H1 (cell line): ENCODE results near the gene CNOT10. TPM values are rescaled to one million over a fixed set of nuclear protein-coding genes. Genes with fewer than 3 reads are reported as not detected.
"Not testable (repeated sequence)": the region's sequence is repeated elsewhere in the genome, so short reads cannot be mapped to it uniquely, and the experiment has no call there.

Experiments
- CTCF ChIA-PET: fragments of 300-600 bp; sonication (Branson Sonifier 250); formaldehyde crosslinking; loops from one replicate; lab custom pipeline; 2021; ENCODE audit not compliant: partially characterized antibody; lab: Charles Lee
- POLR2A ChIA-PET: fragments of 300-600 bp; sonication (Branson Sonifier 250); formaldehyde crosslinking; loops from one replicate; lab custom pipeline; 2021; ENCODE audit warnings: inconsistent platforms; ENCODE audit not compliant: partially characterized antibody; lab: Charles Lee
- DNase-seq, 2 experiments: peaks; one replicate each; pipeline versions ENCODE4 v3.0.0 to v3.0.0-alpha.2; 2010 to 2022; ENCODE audit warnings: low spot score in 2 of 2, low read depth in 1 of 2, mixed read lengths in 1 of 2
- FAIRE-seq: peaks from 2 replicates; lab custom pipeline; 2011; peaks lifted over from hg19 to GRCh38; lab: Jason Lieb, UNC
- H2AFZ ChIP-seq: 2 replicates; pipeline ENCODE4 v1.8.1; 2012; ENCODE audit warnings: low read length, inconsistent platforms
- H2AK5ac ChIP-seq: 2 replicates; pipeline ENCODE4 v1.6.1; 2013; ENCODE audit warnings: low read depth, low read length
- H2BK120ac ChIP-seq: replicated peaks from 2 replicates; pipeline ENCODE3; 2013; ENCODE audit warnings: low read depth, low read length, inconsistent platforms
- H2BK12ac ChIP-seq: 2 replicates; pipeline ENCODE4 v1.6.1; 2013; ENCODE audit warnings: low read depth, low read length
- H2BK15ac ChIP-seq: 2 replicates; pipeline ENCODE4 v1.6.1; 2013; ENCODE audit warnings: low read length
- H2BK20ac ChIP-seq: 2 replicates; pipeline ENCODE4 v1.6.1; 2013; ENCODE audit warnings: low read length
- H2BK5ac ChIP-seq: 2 replicates; pipeline ENCODE4 v1.6.1; 2013; ENCODE audit warnings: low read depth, low read length
- H3K14ac ChIP-seq: 2 replicates; pipeline ENCODE4 v1.6.1; 2013; ENCODE audit warnings: inconsistent platforms; ENCODE audit not compliant: insufficient read length
- H3K18ac ChIP-seq: 2 replicates; pipeline ENCODE4 v1.6.1; 2013; ENCODE audit warnings: low read length; ENCODE audit errors: extremely low read depth
- H3K23ac ChIP-seq: 2 replicates; pipeline ENCODE4 v1.6.1; 2013; ENCODE audit warnings: inconsistent platforms; ENCODE audit not compliant: insufficient read length
- H3K23me2 ChIP-seq: 2 replicates; pipeline ENCODE4 v1.6.1; 2013; ENCODE audit warnings: low read depth, low read length
- H3K27ac ChIP-seq: 2 replicates; pipeline ENCODE4 v1.6.1; 2011; ENCODE audit warnings: low read depth, low read length, inconsistent platforms
- H3K27me3 ChIP-seq, 4 experiments: replicated peaks in 1 of 4; 1 replicate in 1 of 4; 2 replicates in 3 of 4; pipeline versions ENCODE4 v1.6.1 to v1.8.1; 2011 to 2013; ENCODE audit warnings: low read length in 3 of 4, mild to moderate bottlenecking in 3 of 4, inconsistent platforms in 2 of 4, mixed read lengths in 2 of 4, moderate library complexity in 1 of 4; ENCODE audit not compliant: control insufficient read depth in 3 of 4, insufficient read depth in 3 of 4; ENCODE audit errors: extremely low read depth in 1 of 4
- H3K36me3 ChIP-seq, 4 experiments: 2 replicates each; pipeline versions ENCODE4 v1.6.1 to v1.8.1; 2011 to 2013; ENCODE audit warnings: mild to moderate bottlenecking in 4 of 4, low read length in 3 of 4, moderate library complexity in 2 of 4, control low read depth in 1 of 4, inconsistent platforms in 1 of 4; ENCODE audit not compliant: insufficient read depth in 4 of 4, control insufficient read depth in 2 of 4
- H3K4ac ChIP-seq: replicated peaks from 2 replicates; pipeline ENCODE3; 2013; ENCODE audit warnings: low read length, low read depth, mixed read lengths, inconsistent platforms; ENCODE audit not compliant: insufficient read length
- H3K4me1 ChIP-seq, 4 experiments: replicated peaks in 1 of 4; 1 replicate in 1 of 4; 2 replicates in 3 of 4; pipeline versions ENCODE4 v1.6.1 to v1.8.1; 2011 to 2013; ENCODE audit warnings: low read length in 3 of 4, inconsistent platforms in 2 of 4, mixed read lengths in 1 of 4; ENCODE audit not compliant: insufficient read depth in 4 of 4, control insufficient read depth in 3 of 4
- H3K4me2 ChIP-seq, 2 experiments: 2 replicates each; pipeline versions ENCODE4 v1.6.1 to v1.8.1; 2011 to 2013; ENCODE audit warnings: low read depth in 2 of 2, low read length in 2 of 2, control low read depth in 1 of 2, inconsistent platforms in 1 of 2, mild to moderate bottlenecking in 1 of 2; ENCODE audit not compliant: insufficient read depth in 1 of 2
- H3K4me3 ChIP-seq, 4 experiments: fragments of 200-600, 300-600 bp in 1 of 4; sonication (generic), shearing (Covaris generic), sonication (Bioruptor Twin) in 1 of 4; 2 replicates each; pipeline versions ENCODE4 v1.5.1 to v1.8.1; 2011 to 2016; ENCODE audit warnings: low read length in 4 of 4, low read depth in 3 of 4, control low read depth in 2 of 4, inconsistent platforms in 2 of 4, mild to moderate bottlenecking in 2 of 4, mixed read lengths in 1 of 4, moderate library complexity in 1 of 4; ENCODE audit not compliant: insufficient read depth in 2 of 4; ENCODE audit errors: extremely low read depth in 1 of 4
- H3K56ac ChIP-seq: replicated peaks from 2 replicates; pipeline ENCODE3; 2013; ENCODE audit warnings: low read depth, mild to moderate bottlenecking, mixed read lengths, low read length, inconsistent platforms; ENCODE audit not compliant: insufficient read length
- H3K79me1 ChIP-seq: 2 replicates; pipeline ENCODE4 v1.6.1; 2013; ENCODE audit warnings: low read depth, low read length, control low read depth
- H3K79me2 ChIP-seq, 2 experiments: 2 replicates each; pipeline versions ENCODE4 v1.6.1 to v1.8.1; 2012 to 2013; ENCODE audit warnings: low read length in 2 of 2, mild to moderate bottlenecking in 2 of 2, inconsistent platforms in 1 of 2; ENCODE audit not compliant: insufficient read depth in 2 of 2, control insufficient read depth in 1 of 2
- H3K9ac ChIP-seq, 4 experiments: replicated peaks in 1 of 4; 1 replicate in 1 of 4; 2 replicates in 3 of 4; pipeline versions ENCODE4 v1.6.1 to v1.8.1; 2011 to 2013; ENCODE audit warnings: low read depth in 3 of 4, low read length in 3 of 4, control low read depth in 2 of 4, mild to moderate bottlenecking in 2 of 4, moderate library complexity in 2 of 4, inconsistent platforms in 1 of 4; ENCODE audit errors: extremely low read depth in 1 of 4
- H3K9me3 ChIP-seq, 2 experiments: 2 replicates each; pipeline versions ENCODE4 v1.6.1 to v1.8.1; 2012 to 2013; ENCODE audit warnings: mild to moderate bottlenecking in 2 of 2, moderate library complexity in 2 of 2, control low read depth in 1 of 2, inconsistent platforms in 1 of 2, low read depth in 1 of 2, low read length in 1 of 2, mixed read lengths in 1 of 2; ENCODE audit not compliant: insufficient read depth in 2 of 2
- H4K20me1 ChIP-seq, 2 experiments: replicated peaks in 1 of 2; 2 replicates each; pipeline versions ENCODE3 to v1.8.1; 2011 to 2013; ENCODE audit warnings: inconsistent platforms in 2 of 2, low read length in 2 of 2, mild to moderate bottlenecking in 1 of 2; ENCODE audit not compliant: insufficient read depth in 2 of 2, control insufficient read depth in 1 of 2
- H4K5ac ChIP-seq: 2 replicates; pipeline ENCODE4 v1.6.1; 2013; ENCODE audit warnings: low read length, low read depth, mixed read lengths, inconsistent platforms; ENCODE audit not compliant: insufficient read length
- H4K8ac ChIP-seq: 2 replicates; pipeline ENCODE4 v1.8.0; 2013; ENCODE audit warnings: mild to moderate bottlenecking, moderate library complexity, low read length, inconsistent platforms; ENCODE audit not compliant: insufficient read depth; ENCODE audit errors: extremely low read depth
- H4K91ac ChIP-seq: replicated peaks from 2 replicates; pipeline ENCODE3; 2013; ENCODE audit warnings: low read length, mixed read lengths, inconsistent platforms; ENCODE audit not compliant: insufficient read length
- WGBS, 2 experiments: shearing (Covaris generic) in 1 of 2; methylation state at CpG; one replicate each; pipeline versions ENCODE4 v1.1.6 to v1.1.7; 2013 to 2015; ENCODE audit warnings: low lambda C conversion rate in 2 of 2, mixed read lengths in 2 of 2, inconsistent platforms in 1 of 2, low coverage in 1 of 2, missing lambda C conversion rate in 1 of 2; ENCODE audit not compliant: insufficient replicate concordance in 2 of 2, insufficient coverage in 1 of 2, insufficient read length in 1 of 2; ENCODE audit errors: extremely low coverage in 1 of 2, missing lambda C conversion rate in 1 of 2; 5-methylcytosine and 5-hydroxymethylcytosine counted together
- polyA plus RNA-seq, 7 experiments: library from polyadenylated mRNA; depleted of rRNA in 3 of 7; stranded (reverse) in 5 of 7; unstranded in 2 of 7; fragments of >200 nt in 5 of 7; fragments of 200-250 nt in 2 of 7; gene quantifications; 1 replicate in 5 of 7; 2 replicates in 1 of 7; 4 replicates in 1 of 7; pipeline versions ENCODE4 v1.2.1 to v1.2.3, GENCODE V29; 2011 to 2013; ENCODE audit warnings: missing spikeins in 2 of 7, mixed read lengths in 2 of 7
- total RNA-seq: library from RNA; stranded (reverse); fragmentation: NEBNext Ultra II Directional; extraction: Animal tissue kit (Norgen Biotek cat#: 25700); gene quantifications from 2 replicates; pipeline ENCODE4 v1.2.1, GENCODE V29; 2021

The CNOT10 gene
- total and polyA plus RNA-seq, 2 of the 8 experiments (the other 6 are each of a cell fraction or from before 2014, with no cell fraction given), result 39.9 to 55.9 TPM

- FAIRE-seq, POLR2A ChIA-PET, H3K79me2 ChIP-seq, H2BK20ac ChIP-seq, DNase-seq, H4K20me1 ChIP-seq, H3K36me3 ChIP-seq, H3K4me1 ChIP-seq, H3K18ac ChIP-seq, H3K4ac ChIP-seq, H3K9ac ChIP-seq, H3K79me1 ChIP-seq, H4K91ac ChIP-seq, H2AK5ac ChIP-seq, H2BK5ac ChIP-seq, H2BK120ac ChIP-seq, H3K27ac ChIP-seq, H2BK15ac ChIP-seq, H4K5ac ChIP-seq, H3K27me3 ChIP-seq, H3K4me3 ChIP-seq, H3K14ac ChIP-seq, H3K23ac ChIP-seq, H3K56ac ChIP-seq, H3K9me3 ChIP-seq, H3K4me2 ChIP-seq, H3K23me2 ChIP-seq, H2BK12ac ChIP-seq, H4K8ac ChIP-seq, H2AFZ ChIP-seq: not testable (repeated sequence)
- CTCF ChIA-PET, result interaction anchor here (1.3 to 3.2 kb wide), 2 partner anchors 9 to 13 kb away, joined by 5 to 9 read pairs; no protein-coding TSS in a partner anchor
- 94% methylated on average over 9 of the region's 9 CpGs; no CpG with 5 or more reads in 1 of the 2 experiments for WGBS, 2 experiments
Observed at GRCh38 chr3:32652337-32653100, 32.5 kb upstream of the CNOT10 start.
